ACC112 (cell line): ENCODE data around the gene RPL10A.

Experiments used
- H2AFZ ChIP-seq: fragments of 200-600 bp; sonication (generic); one replicate; pipeline ENCODE4 v1.6.0; 2017; ENCODE audit warnings: antibody characterized with exemption, low read length; ENCODE audit not compliant: unreplicated experiment
- H3K27ac ChIP-seq: fragments of 200-600 bp; sonication (generic); 2 replicates; pipeline ENCODE4 v1.5.1; 2014; ENCODE audit warnings: low read depth, mild to moderate bottlenecking, antibody characterized with exemption, low read length, moderate library complexity
- H3K27me3 ChIP-seq: fragments of 200-600 bp; sonication (generic); 2 replicates; pipeline ENCODE4 v1.6.1; 2014; ENCODE audit warnings: mild to moderate bottlenecking, antibody characterized with exemption, low read length, moderate library complexity, mixed read lengths; ENCODE audit not compliant: insufficient read depth
- H3K36me3 ChIP-seq: fragments of 200-600 bp; sonication (generic); 2 replicates; pipeline ENCODE4 v1.6.1; 2016; ENCODE audit warnings: mild to moderate bottlenecking, antibody characterized with exemption, low read length, moderate library complexity, mixed read lengths; ENCODE audit not compliant: insufficient read depth
- H3K4me1 ChIP-seq: fragments of 200-600 bp; sonication (generic); one replicate; pipeline ENCODE4 v1.6.1; 2016; ENCODE audit warnings: low read length, mixed read lengths; ENCODE audit not compliant: insufficient read depth, unreplicated experiment, control insufficient read depth
- H3K4me3 ChIP-seq: fragments of 200-600 bp; sonication (generic); 2 replicates; pipeline ENCODE4 v1.5.1; 2014; ENCODE audit warnings: mild to moderate bottlenecking, low read depth, low read length
- H3K79me2 ChIP-seq: fragments of 200-600 bp; sonication (generic); one replicate; pipeline ENCODE4 v1.6.0; 2016; ENCODE audit warnings: low read length; ENCODE audit not compliant: control insufficient read depth, unreplicated experiment, insufficient read depth

RPL10A gene

GRCh38 chr6:35468181-35468979 is at the start of gene RPL10A:
Gene RPL10A (plus strand): TSS chr6:35468401. CDS start chr6:35468435, 34 bp downstream.
- Histone ChIP-seq H3K79me2 (peaks cover 40% of the 10 kb centered on the region), H3K36me3 (peaks cover 35% of the 10 kb centered on the region), H3K27me3 (no peaks in the 10 kb centered on the region), H3K4me3 (peak within 1 kb of the TSS; percentile 99), H3K27ac (peak within 1 kb of the TSS; percentile 78), H3K4me1 (peaks cover 20% of the 10 kb centered on the region), H2AFZ (peak within 1 kb of the TSS; percentile 19)

- Histone ChIP-seq H3K79me2 (no peaks in the 10 kb centered on the region), H2AFZ (no peak overlapping the region), H3K27ac (peak overlapping the region; percentile 10; the same call in 1 of the 2 replicates), H3K36me3 (peaks cover 10% of the 10 kb centered on the region; the same call in 1 of the 2 replicates), H3K27me3 (no peaks in the 10 kb centered on the region), H3K4me3 (no peak overlapping the region), H3K4me1 (peaks cover 20% of the 10 kb centered on the region)
Observed at GRCh38 chr6:35419417-35419816, 48.8 kb upstream of the RPL10A start.

GRCh38 chr6:35419961-35420360 is 48.2 kb upstream of the RPL10A start:
- no peak overlapping the region for H3K4me3 ChIP-seq
- no peaks in the 10 kb centered on the region for H3K79me2 ChIP-seq
- H3K4me1 ChIP-seq: peaks cover 20% of the 10 kb centered on the region
- peaks cover 13% of the 10 kb centered on the region; the same call in 1 of the 2 replicates for H3K36me3 ChIP-seq
- H2AFZ ChIP-seq: no peak overlapping the region
- no peak overlapping the region for H3K27ac ChIP-seq
- H3K27me3 ChIP-seq: no peaks in the 10 kb centered on the region

GRCh38 chr6:35425284-35425683 is 42.9 kb upstream of the RPL10A start:
- Histone ChIP-seq H3K36me3 (peaks cover 38% of the 10 kb centered on the region), H3K79me2 (no peaks in the 10 kb centered on the region), H3K27ac (peak overlapping the region; percentile 86)

GRCh38 chr6:35426074-35426473 is 42.1 kb upstream of the RPL10A start:
- H3K27ac ChIP-seq: peak overlapping the region; percentile 86
- no peaks in the 10 kb centered on the region for H3K79me2 ChIP-seq
- H3K4me3 ChIP-seq: no peak overlapping the region
- H3K27me3 ChIP-seq: no peaks in the 10 kb centered on the region
- H3K4me1 ChIP-seq: peaks cover 49% of the 10 kb centered on the region
- H2AFZ ChIP-seq: no peak overlapping the region
- H3K36me3 ChIP-seq: peaks cover 40% of the 10 kb centered on the region

More at GRCh38 chr6:35425284-35425683, 42.9 kb upstream of the RPL10A start:
- peaks cover 49% of the 10 kb centered on the region for H3K4me1 ChIP-seq
- H3K27me3 ChIP-seq: no peaks in the 10 kb centered on the region
- no peak overlapping the region for H3K4me3 ChIP-seq
- H2AFZ ChIP-seq: no peak overlapping the region

- H3K79me2 ChIP-seq: no peaks in the 10 kb centered on the region
- no peaks in the 10 kb centered on the region for H3K27me3 ChIP-seq
- H3K27ac ChIP-seq: peak overlapping the region; percentile 86
- no peak overlapping the region for H2AFZ ChIP-seq
- peaks cover 49% of the 10 kb centered on the region for H3K4me1 ChIP-seq
- H3K36me3 ChIP-seq: peaks cover 35% of the 10 kb centered on the region
- no peak overlapping the region for H3K4me3 ChIP-seq
Observed at GRCh38 chr6:35427435-35427834, 40.8 kb upstream of the RPL10A start.

GRCh38 chr6:35427851-35428321 is 40.3 kb upstream of the RPL10A start:
- Histone ChIP-seq H2AFZ (no peak overlapping the region), H3K36me3 (peaks cover 33% of the 10 kb centered on the region), H3K27me3 (no peaks in the 10 kb centered on the region), H3K4me1 (peaks cover 49% of the 10 kb centered on the region), H3K27ac (peak overlapping the region; percentile 86), H3K79me2 (no peaks in the 10 kb centered on the region), H3K4me3 (peak overlapping the region; percentile 51)

- H3K4me1 ChIP-seq: peaks cover 49% of the 10 kb centered on the region
- H3K27ac ChIP-seq: peak overlapping the region; percentile 86
- no peaks in the 10 kb centered on the region for H3K79me2 ChIP-seq
- H3K36me3 ChIP-seq: peaks cover 33% of the 10 kb centered on the region
- H3K27me3 ChIP-seq: no peaks in the 10 kb centered on the region
- no peak overlapping the region for H2AFZ ChIP-seq
- peak overlapping the region; percentile 51 for H3K4me3 ChIP-seq
Observed at GRCh38 chr6:35428421-35429149, 39.6 kb upstream of the RPL10A start.

- no peaks in the 10 kb centered on the region for H3K27me3 ChIP-seq
- H3K36me3 ChIP-seq: peaks cover 29% of the 10 kb centered on the region
- H2AFZ ChIP-seq: no peak overlapping the region
- H3K4me1 ChIP-seq: peaks cover 46% of the 10 kb centered on the region
- peak overlapping the region; percentile 86; the same call in 1 of the 2 replicates for H3K27ac ChIP-seq
- no peak overlapping the region for H3K4me3 ChIP-seq
- H3K79me2 ChIP-seq: no peaks in the 10 kb centered on the region
Observed at GRCh38 chr6:35429463-35429862, 38.7 kb upstream of the RPL10A start.

- Histone ChIP-seq H3K27me3 (no peaks in the 10 kb centered on the region), H3K36me3 (peaks cover 18% of the 10 kb centered on the region), H3K4me1 (peaks cover 17% of the 10 kb centered on the region), H2AFZ (no peak overlapping the region), H3K27ac (no peak overlapping the region), H3K79me2 (no peaks in the 10 kb centered on the region), H3K4me3 (no peak overlapping the region)
Observed at GRCh38 chr6:35432291-35432690, 35.9 kb upstream of the RPL10A start.
